Hair follicular keratinocyte (primary cell): ENCODE measurements around the gene HLA-B. TPM values are rescaled to one million over a fixed set of nuclear protein-coding genes. Genes with fewer than 3 reads are reported as not detected.

Source experiments
- total RNA-seq: library from RNA; depleted of rRNA; stranded (reverse); fragments of >200 nt; gene quantifications from 2 replicates; pipeline ENCODE4 v1.2.3, GENCODE V29; 2015

The HLA-B gene
- 48.4 and 141 TPM in 2 replicates for total RNA-seq

GRCh38 chr6:31356946-31357466 is at the start of gene HLA-B:
HLA-B (minus strand) TSS chr6:31357179; CDS start chr6:31357158, 21 bp downstream.

GRCh38 chr6:31403283-31404060 is 46.5 kb upstream of the HLA-B start, which contains the start of gene MICA:
MICA (plus strand) TSS chr6:31403595; CDS start chr6:31403633, 38 bp downstream.

Other genes with a start within 250 kb of the HLA-B start
- gene C6orf15, start 244.6 kb downstream of the HLA-B start, total RNA-seq = 0.16 TPM in 1 of 2 replicates, not detected in the other
- gene PSORS1C1, start 242.4 kb downstream of the HLA-B start, total RNA-seq = 2.4 and 3.5 TPM in 2 replicates
- 1.7 and 1.8 TPM in 2 replicates for gene CDSN, start 236.7 kb downstream of the HLA-B start, total RNA-seq
- not detected in 2 replicates for gene PSORS1C2, start 218.1 kb downstream of the HLA-B start, total RNA-seq
- gene CCHCR1, start 199.4 kb downstream of the HLA-B start, total RNA-seq = 16.4 and 25.6 TPM in 2 replicates
- 17.5 and 34.9 TPM in 2 replicates for gene TCF19, start 198.6 kb downstream of the HLA-B start, total RNA-seq
- 1.1 and 1.2 TPM in 2 replicates for gene POU5F1, start 186.5 kb downstream of the HLA-B start, total RNA-seq
- gene HLA-C, start 85.1 kb downstream of the HLA-B start, total RNA-seq = 68.8 and 90.9 TPM in 2 replicates
- 53.6 and 58.3 TPM in 2 replicates for gene MICA, start 46.4 kb upstream of the HLA-B start, total RNA-seq
- gene MICB, start 141.0 kb upstream of the HLA-B start, total RNA-seq = 8.7 and 16.8 TPM in 2 replicates
- gene MCCD1, start 171.8 kb upstream of the HLA-B start, total RNA-seq = not detected in 2 replicates
- gene DDX39B, start 184.8 kb upstream of the HLA-B start, total RNA-seq = 438 and 525 TPM in 2 replicates
- gene ATP6V1G2, start 189.4 kb upstream of the HLA-B start, total RNA-seq = 0.11 and 0.16 TPM in 2 replicates
- gene NFKBIL1, start 190.4 kb upstream of the HLA-B start, total RNA-seq = 12.2 and 29.0 TPM in 2 replicates
- gene LTA, start 215.1 kb upstream of the HLA-B start, total RNA-seq = not detected in 2 replicates
- 3.3 and 4.5 TPM in 2 replicates for gene TNF, start 218.4 kb upstream of the HLA-B start, total RNA-seq
- gene LTB, start 225.2 kb upstream of the HLA-B start, total RNA-seq = 0.49 and 1.5 TPM in 2 replicates
- not detected in 2 replicates for gene LST1, start 229.1 kb upstream of the HLA-B start, total RNA-seq
- not detected in 2 replicates for gene NCR3, start 235.8 kb upstream of the HLA-B start, total RNA-seq